Caco-2 (cell line): ENCODE results near the gene GPC6. TPM values are rescaled to one million over a fixed set of nuclear protein-coding genes. Genes with fewer than 3 reads are reported as not detected.

Experiments used
- BruUV-seq: library from RNA; stranded (reverse); fragments of 400-500 nt; replicated peaks from 2 replicates; lab custom pipeline; 2021; lab: Mats Ljungman, UMichigan
- CTCF ChIA-PET: fragments of 300-600 bp; sonication (Branson Sonifier 250); formaldehyde crosslinking; loops from one replicate; lab custom pipeline; 2022; ENCODE audit warnings: antibody characterized with exemption; lab: Charles Lee
- POLR2A ChIA-PET: fragments of 300-600 bp; sonication (Branson Sonifier 250); formaldehyde crosslinking; loops from one replicate; lab custom pipeline; 2022; ENCODE audit warnings: antibody characterized with exemption; lab: Charles Lee
- DNase-seq, 2 experiments: peaks; one replicate each; pipeline versions ENCODE4 v3.0.0 to v3.0.0-alpha.2; 2020 to 2022
- H3K27me3 ChIP-seq: replicated peaks from 2 replicates; pipeline ENCODE4 v1.6.0; 2011; ENCODE audit warnings: low read length; ENCODE audit not compliant: control insufficient read depth, insufficient read depth
- H3K36me3 ChIP-seq: 2 replicates; pipeline ENCODE4 v1.5.1; 2011; ENCODE audit warnings: low read length; ENCODE audit not compliant: control insufficient read depth, insufficient read depth
- H3K4me1 ChIP-seq: fragments of 250-450 bp; sonication (Bioruptor Pico); 2 replicates; pipeline ENCODE4 v1.5.1; 2020; ENCODE audit warnings: mild to moderate bottlenecking
- H3K4me3 ChIP-seq: 2 replicates; pipeline ENCODE4 v1.5.1; 2011; ENCODE audit warnings: low read depth, mild to moderate bottlenecking, control low read depth, low read length
- H3K9me3 ChIP-seq: fragments of 250-450 bp; sonication (Bioruptor Pico); 2 replicates; pipeline ENCODE4 v1.5.1; 2020; ENCODE audit warnings: mild to moderate bottlenecking, moderate library complexity
- H3K27ac Mint-ChIP-seq: one replicate; pipeline ENCODE4 v1.8.0; 2022; ENCODE audit warnings: mixed read lengths; ENCODE audit not compliant: unreplicated experiment
- H3K27me3 Mint-ChIP-seq: one replicate; pipeline ENCODE4 v1.8.0; 2022; ENCODE audit warnings: mixed read lengths; ENCODE audit not compliant: insufficient read depth, unreplicated experiment
- H3K36me3 Mint-ChIP-seq: one replicate; pipeline ENCODE4 v1.8.0; 2022; ENCODE audit warnings: mild to moderate bottlenecking, mixed read lengths; ENCODE audit not compliant: insufficient read depth, unreplicated experiment
- H3K4me1 Mint-ChIP-seq: one replicate; pipeline ENCODE4 v1.8.0; 2022; ENCODE audit warnings: low read depth, mixed read lengths; ENCODE audit not compliant: unreplicated experiment
- H3K4me3 Mint-ChIP-seq: one replicate; pipeline ENCODE4 v1.8.0; 2022; ENCODE audit warnings: mild to moderate bottlenecking, moderate library complexity, mixed read lengths; ENCODE audit not compliant: unreplicated experiment
- H3K9me3 Mint-ChIP-seq: one replicate; pipeline ENCODE4 v1.8.0; 2022; ENCODE audit warnings: mixed read lengths; ENCODE audit not compliant: unreplicated experiment
- CTCF ChIP-seq, 2 experiments: fragments of 200-600 bp in 1 of 2; IDR thresholded peaks; 1 replicate in 1 of 2; 2 replicates in 1 of 2; pipeline versions ENCODE4 v1.5.1 to v1.8.0; 2011 to 2022; ENCODE audit warnings: antibody characterized with exemption in 1 of 2, control low read depth in 1 of 2, inconsistent platforms in 1 of 2, low read depth in 1 of 2, low read length in 1 of 2, mild to moderate bottlenecking in 1 of 2, moderate library complexity in 1 of 2; ENCODE audit not compliant: insufficient read depth in 1 of 2, severe bottlenecking in 1 of 2, unreplicated experiment in 1 of 2
- intact Hi-C: fragments of 100-400 bp; cut with micrococcal nuclease; formaldehyde crosslinking; loops from one replicate; pipeline ENCODE4 v1.10.0; 2022; ENCODE audit not compliant: unreplicated experiment
- total RNA-seq: library from RNA; stranded (reverse); gene quantifications from 2 replicates; pipeline ENCODE4 v1.2.3, GENCODE V29; 2022

Gene GPC6
- total RNA-seq, 1 experiment from 2014 or later: 0.16 TPM

GRCh38 chr13:94263038-94263437 is 1036.4 kb downstream of the GPC6 start:
- no peak for TF ChIP-seq CTCF (IDR thresholded peaks at IDR 0.05; ENCODE audit: insufficient read depth in 1 of 2, low read depth in 1 of 2, low read length in 1 of 2, severe bottlenecking in 1 of 2, unreplicated experiment in 1 of 2)
- DNase-seq: no peak
- ChIA-PET CTCF (interaction anchor here (0.7 kb wide), 1 partner anchor 449 kb away, joined by 4 read pairs; no protein-coding TSS in a partner anchor), POLR2A (no interaction called here)
- no peaks in the 10 kb centered on the region for H3K36me3 Mint-ChIP-seq
- H3K9me3 Mint-ChIP-seq: no peaks in the 10 kb centered on the region
- no peaks in the 10 kb centered on the region for H3K36me3 ChIP-seq
- H3K4me1 Mint-ChIP-seq: no peaks in the 10 kb centered on the region
- no peak overlapping the region for H3K27ac Mint-ChIP-seq
- H3K4me3 Mint-ChIP-seq: no peak overlapping the region
- no peak overlapping the region for H3K4me3 ChIP-seq
- no TSS peak for BruUV-seq
- H3K27me3 ChIP-seq: no peaks in the 10 kb centered on the region
- intact Hi-C loops: no loop called here
- peaks cover 3% of the 10 kb centered on the region for H3K27me3 Mint-ChIP-seq
- no peaks in the 10 kb centered on the region for H3K9me3 ChIP-seq
- no peaks in the 10 kb centered on the region for H3K4me1 ChIP-seq

GRCh38 chr13:94267581-94268366 is 1041.2 kb downstream of the GPC6 start:
- Mint-ChIP-seq H3K27ac (no peak overlapping the region), H3K9me3 (no peaks in the 10 kb centered on the region), H3K36me3 (no peaks in the 10 kb centered on the region), H3K27me3 (peaks cover 3% of the 10 kb centered on the region), H3K4me1 (no peaks in the 10 kb centered on the region), H3K4me3 (no peak overlapping the region)
- Histone ChIP-seq H3K9me3 (no peaks in the 10 kb centered on the region), H3K36me3 (no peaks in the 10 kb centered on the region), H3K27me3 (no peaks in the 10 kb centered on the region), H3K4me1 (no peaks in the 10 kb centered on the region), H3K4me3 (no peak overlapping the region)
- no peak for TF ChIP-seq CTCF (IDR thresholded peaks at IDR 0.05; ENCODE audit: insufficient read depth in 1 of 2, low read depth in 1 of 2, low read length in 1 of 2, severe bottlenecking in 1 of 2, unreplicated experiment in 1 of 2)
- intact Hi-C loops: no loop called here
- POLR2A ChIA-PET: no interaction called here
- no TSS peak for BruUV-seq
- CTCF ChIA-PET: no interaction called here
- DNase-seq: no peak

GRCh38 chr13:94268661-94269060 is 1042.1 kb downstream of the GPC6 start:
- no peaks in the 10 kb centered on the region for H3K27me3 ChIP-seq
- no TSS peak for BruUV-seq
- H3K9me3 ChIP-seq: no peaks in the 10 kb centered on the region
- no peak overlapping the region for H3K27ac Mint-ChIP-seq
- ChIA-PET POLR2A (no interaction called here), CTCF (no interaction called here)
- no peak for DNase-seq
- intact Hi-C loops: no loop called here
- H3K36me3 ChIP-seq: no peaks in the 10 kb centered on the region
- no peaks in the 10 kb centered on the region for H3K4me1 ChIP-seq
- TF ChIP-seq CTCF (IDR thresholded peaks at IDR 0.05; ENCODE audit: insufficient read depth in 1 of 2, low read depth in 1 of 2, low read length in 1 of 2, severe bottlenecking in 1 of 2, unreplicated experiment in 1 of 2): no peak
- no peaks in the 10 kb centered on the region for H3K9me3 Mint-ChIP-seq
- peaks cover 7% of the 10 kb centered on the region for H3K27me3 Mint-ChIP-seq
- H3K4me3 Mint-ChIP-seq: no peak overlapping the region
- H3K4me1 Mint-ChIP-seq: no peaks in the 10 kb centered on the region
- no peak overlapping the region for H3K4me3 ChIP-seq
- H3K36me3 Mint-ChIP-seq: no peaks in the 10 kb centered on the region
